SK-N-SH treated with all-trans-retinoic acid at 6 μM for 48 hours (cell line): ENCODE data around the gene PSMD10.

ENCODE experiments used
- ATAC-seq: fragments of 200-7000 bp; cut with Tn5 transposase; 3 replicates; pipeline ENCODE4 v1.9.1; 2020; ENCODE audit warnings: mild to moderate bottlenecking, moderate library complexity
- ARNTL ChIP-seq: fragments of 450-650 bp; formaldehyde crosslinking; IDR thresholded peaks from 2 replicates; pipeline ENCODE4 v1.5.0; 2020; ENCODE audit warnings: low read depth, mild to moderate bottlenecking, moderate library complexity, borderline replicate concordance
- BACH2 ChIP-seq: fragments of 250-450 bp; sonication (Bioruptor Pico); IDR thresholded peaks from 2 replicates; pipeline ENCODE4 v1.9.0; 2021; ENCODE audit warnings: mild to moderate bottlenecking, borderline replicate concordance
- CSDC2 ChIP-seq: fragments of 250-450 bp; sonication (Bioruptor Pico); IDR thresholded peaks from 2 replicates; pipeline ENCODE4 v1.5.0; 2020; ENCODE audit warnings: mild to moderate bottlenecking, moderate library complexity
- ESRRG ChIP-seq: fragments of 250-450 bp; sonication (Bioruptor Pico); IDR thresholded peaks from 2 replicates; pipeline ENCODE4 v1.6.1; 2021; ENCODE audit warnings: mild to moderate bottlenecking
- GLIS3 ChIP-seq: fragments of 250-450 bp; sonication (Bioruptor Pico); IDR thresholded peaks from 2 replicates; pipeline ENCODE4 v1.5.0; 2020; ENCODE audit warnings: mild to moderate bottlenecking, moderate library complexity
- ISL1 ChIP-seq: fragments of 250-450 bp; sonication (Bioruptor Pico); IDR thresholded peaks from 2 replicates; pipeline ENCODE4 v2.1.2; 2022; ENCODE audit warnings: mild to moderate bottlenecking, moderate library complexity
- OSR1 ChIP-seq: fragments of 250-450 bp; sonication (Bioruptor Pico); IDR thresholded peaks from 2 replicates; pipeline ENCODE4 v1.8.0; 2022; ENCODE audit warnings: moderate library complexity, mild to moderate bottlenecking, inconsistent platforms
- PPARA ChIP-seq: fragments of 250-450 bp; sonication (Bioruptor Pico); IDR thresholded peaks from 2 replicates; pipeline ENCODE4 v1.5.0; 2020; ENCODE audit warnings: mild to moderate bottlenecking, borderline replicate concordance
- RARB ChIP-seq: fragments of 250-450 bp; sonication (Bioruptor Pico); IDR thresholded peaks from 2 replicates; pipeline ENCODE4 v1.8.0; 2021; ENCODE audit warnings: mild to moderate bottlenecking, moderate library complexity
- SNAI2 ChIP-seq: fragments of 250-450 bp; sonication (Bioruptor Pico); IDR thresholded peaks from 2 replicates; pipeline ENCODE4 v1.5.0; 2020; ENCODE audit warnings: mild to moderate bottlenecking, moderate library complexity
- TCF4 ChIP-seq: fragments of 250-450 bp; sonication (Bioruptor Pico); IDR thresholded peaks from 2 replicates; pipeline ENCODE4 v1.8.0; 2021; ENCODE audit warnings: mild to moderate bottlenecking, moderate library complexity, borderline replicate concordance
- TOX ChIP-seq: fragments of 250-450 bp; sonication (Bioruptor Pico); IDR thresholded peaks from 2 replicates; pipeline ENCODE4 v1.8.0; 2021; ENCODE audit warnings: mild to moderate bottlenecking, moderate library complexity, borderline replicate concordance
- ZC3H10 ChIP-seq: fragments of 250-450 bp; sonication (Bioruptor Pico); IDR thresholded peaks from 2 replicates; pipeline ENCODE4 v1.5.1; 2021; ENCODE audit warnings: mild to moderate bottlenecking, moderate library complexity
- ZFP3 ChIP-seq: fragments of 250-450 bp; sonication (Bioruptor Pico); IDR thresholded peaks from 2 replicates; pipeline ENCODE4 v1.5.0; 2020; ENCODE audit warnings: mild to moderate bottlenecking, moderate library complexity
- ZFP30 ChIP-seq: fragments of 450-650 bp; formaldehyde crosslinking; IDR thresholded peaks from 2 replicates; pipeline ENCODE4 v1.5.0; 2022; ENCODE audit warnings: mild to moderate bottlenecking, moderate library complexity
- ZNF565 ChIP-seq: fragments of 450-650 bp; formaldehyde crosslinking; conservative IDR thresholded peaks from 2 replicates; pipeline ENCODE4 v1.5.0; 2020; ENCODE audit warnings: low read depth, mild to moderate bottlenecking, moderate library complexity
- ZNF70 ChIP-seq: fragments of 450-650 bp; formaldehyde crosslinking; IDR thresholded peaks from 2 replicates; pipeline ENCODE4 v1.5.0; 2020; ENCODE audit warnings: mild to moderate bottlenecking, moderate library complexity
- ZNF8 ChIP-seq: fragments of 450-650 bp; formaldehyde crosslinking; IDR thresholded peaks from 2 replicates; pipeline ENCODE4 v1.5.0; 2020; ENCODE audit warnings: mild to moderate bottlenecking, moderate library complexity
- TF ChIP-seq, protein P1 (sequence below): fragments of 250-450 bp; sonication (Bioruptor Pico); IDR thresholded peaks from 2 replicates; pipeline ENCODE4 v1.5.1; 2021; ENCODE audit warnings: mild to moderate bottlenecking, moderate library complexity
- TF ChIP-seq, protein P2 (sequence below): fragments of 250-450 bp; sonication (Bioruptor Pico); IDR thresholded peaks from 2 replicates; pipeline ENCODE4 v1.5.1; 2020; ENCODE audit warnings: low read depth, mild to moderate bottlenecking, moderate library complexity
- TF ChIP-seq, protein P3 (sequence below): fragments of 250-450 bp; sonication (Bioruptor Pico); IDR thresholded peaks from 2 replicates; pipeline ENCODE4 v1.8.0; 2021; ENCODE audit warnings: low read depth, mild to moderate bottlenecking, moderate library complexity, borderline replicate concordance
- TF ChIP-seq, protein P4 (sequence below): fragments of 250-450 bp; sonication (Bioruptor Pico); IDR thresholded peaks from 2 replicates; pipeline ENCODE4 v1.5.0; 2020; ENCODE audit warnings: mild to moderate bottlenecking, moderate library complexity

PSMD10 gene

DNA sequence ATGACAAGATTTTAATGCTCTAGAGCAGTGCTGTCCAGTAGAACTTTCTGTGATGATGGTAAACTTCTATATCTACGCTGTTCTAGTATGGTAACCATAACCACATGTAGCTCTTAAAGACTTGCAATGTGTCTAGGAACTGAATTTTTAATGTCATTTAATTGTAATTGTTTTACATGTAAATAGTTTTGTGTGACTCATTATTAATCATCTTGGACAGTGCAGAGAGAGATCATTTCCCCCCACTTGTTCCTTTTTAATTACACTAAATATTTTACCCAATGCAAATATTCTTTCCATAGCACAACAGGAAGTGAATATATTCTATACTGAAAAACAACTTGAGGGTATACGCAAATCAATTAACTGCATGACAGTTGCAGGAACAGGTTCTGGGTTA, 6.0 kb upstream of the PSMD10 start:
- no peak for ATAC-seq
- TF ChIP-seq BACH2 = no peak
- TF ChIP-seq, protein P1, sequence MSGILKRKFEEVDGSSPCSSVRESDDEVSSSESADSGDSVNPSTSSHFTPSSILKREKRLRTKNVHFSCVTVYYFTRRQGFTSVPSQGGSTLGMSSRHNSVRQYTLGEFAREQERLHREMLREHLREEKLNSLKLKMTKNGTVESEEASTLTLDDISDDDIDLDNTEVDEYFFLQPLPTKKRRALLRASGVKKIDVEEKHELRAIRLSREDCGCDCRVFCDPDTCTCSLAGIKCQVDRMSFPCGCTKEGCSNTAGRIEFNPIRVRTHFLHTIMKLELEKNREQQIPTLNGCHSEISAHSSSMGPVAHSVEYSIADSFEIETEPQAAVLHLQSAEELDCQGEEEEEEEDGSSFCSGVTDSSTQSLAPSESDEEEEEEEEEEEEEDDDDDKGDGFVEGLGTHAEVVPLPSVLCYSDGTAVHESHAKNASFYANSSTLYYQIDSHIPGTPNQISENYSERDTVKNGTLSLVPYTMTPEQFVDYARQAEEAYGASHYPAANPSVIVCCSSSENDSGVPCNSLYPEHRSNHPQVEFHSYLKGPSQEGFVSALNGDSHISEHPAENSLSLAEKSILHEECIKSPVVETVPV (CRISPR knock-in tag) = no peak
- TF ChIP-seq CSDC2 = no peak
- no peak for TF ChIP-seq OSR1
- no peak for TF ChIP-seq ZNF8 (CRISPR knock-in tag)
- TF ChIP-seq, protein P2, sequence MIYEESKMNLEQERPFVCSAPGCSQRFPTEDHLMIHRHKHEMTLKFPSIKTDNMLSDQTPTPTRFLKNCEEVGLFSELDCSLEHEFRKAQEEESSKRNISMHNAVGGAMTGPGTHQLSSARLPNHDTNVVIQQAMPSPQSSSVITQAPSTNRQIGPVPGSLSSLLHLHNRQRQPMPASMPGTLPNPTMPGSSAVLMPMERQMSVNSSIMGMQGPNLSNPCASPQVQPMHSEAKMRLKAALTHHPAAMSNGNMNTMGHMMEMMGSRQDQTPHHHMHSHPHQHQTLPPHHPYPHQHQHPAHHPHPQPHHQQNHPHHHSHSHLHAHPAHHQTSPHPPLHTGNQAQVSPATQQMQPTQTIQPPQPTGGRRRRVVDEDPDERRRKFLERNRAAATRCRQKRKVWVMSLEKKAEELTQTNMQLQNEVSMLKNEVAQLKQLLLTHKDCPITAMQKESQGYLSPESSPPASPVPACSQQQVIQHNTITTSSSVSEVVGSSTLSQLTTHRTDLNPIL (CRISPR knock-in tag) = no peak
- TF ChIP-seq, protein P3, sequence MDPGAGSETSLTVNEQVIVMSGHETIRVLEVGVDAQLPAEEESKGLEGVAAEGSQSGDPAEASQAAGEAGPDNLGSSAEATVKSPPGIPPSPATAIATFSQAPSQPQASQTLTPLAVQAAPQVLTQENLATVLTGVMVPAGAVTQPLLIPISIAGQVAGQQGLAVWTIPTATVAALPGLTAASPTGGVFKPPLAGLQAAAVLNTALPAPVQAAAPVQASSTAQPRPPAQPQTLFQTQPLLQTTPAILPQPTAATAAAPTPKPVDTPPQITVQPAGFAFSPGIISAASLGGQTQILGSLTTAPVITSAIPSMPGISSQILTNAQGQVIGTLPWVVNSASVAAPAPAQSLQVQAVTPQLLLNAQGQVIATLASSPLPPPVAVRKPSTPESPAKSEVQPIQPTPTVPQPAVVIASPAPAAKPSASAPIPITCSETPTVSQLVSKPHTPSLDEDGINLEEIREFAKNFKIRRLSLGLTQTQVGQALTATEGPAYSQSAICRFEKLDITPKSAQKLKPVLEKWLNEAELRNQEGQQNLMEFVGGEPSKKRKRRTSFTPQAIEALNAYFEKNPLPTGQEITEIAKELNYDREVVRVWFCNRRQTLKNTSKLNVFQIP (CRISPR knock-in tag) = no peak
- TF ChIP-seq TOX (CRISPR knock-in tag) = no peak
- no peak for TF ChIP-seq ESRRG (CRISPR knock-in tag)
- TF ChIP-seq ISL1 (CRISPR knock-in tag) = no peak
- no peak for TF ChIP-seq TCF4 (CRISPR knock-in tag)
- no peak for TF ChIP-seq PPARA
- TF ChIP-seq ZC3H10 (CRISPR knock-in tag) = no peak
- no peak for TF ChIP-seq RARB
- TF ChIP-seq ZFP30 (CRISPR knock-in tag) = no peak
- TF ChIP-seq ZNF565 (CRISPR knock-in tag) = no peak
- no peak for TF ChIP-seq GLIS3 (CRISPR knock-in tag)

DNA sequence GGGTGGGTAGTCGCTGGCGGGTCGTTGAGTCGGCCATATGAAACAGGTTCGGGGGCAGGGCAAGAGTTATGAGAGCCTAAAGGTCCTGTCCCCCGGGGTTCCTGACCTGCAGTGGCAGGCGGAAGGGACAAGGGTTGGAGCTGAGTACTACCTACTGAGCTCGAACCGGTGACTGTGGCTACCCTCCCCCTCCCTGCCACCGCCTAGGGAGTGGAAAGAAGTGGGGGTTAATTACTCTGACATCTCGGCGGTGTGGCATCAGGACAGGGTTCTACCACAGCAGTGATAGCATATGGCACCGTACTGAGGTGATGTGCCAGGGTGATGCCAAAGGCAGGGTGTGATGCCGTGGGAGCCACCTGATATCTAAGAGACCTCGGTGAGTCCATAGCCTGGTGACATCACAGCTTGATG, 543 bp upstream of the PSMD10 start:
- peak; percentile 33 for ATAC-seq
- TF ChIP-seq ZFP30 (CRISPR knock-in tag) (no peak), ZC3H10 (CRISPR knock-in tag) (no peak), GLIS3 (CRISPR knock-in tag) (no peak), PPARA (no peak), SNAI2 (CRISPR knock-in tag) (no peak), ISL1 (CRISPR knock-in tag) (no peak), TCF4 (CRISPR knock-in tag) (no peak), ESRRG (CRISPR knock-in tag) (no peak)
- TF ChIP-seq, protein P4, sequence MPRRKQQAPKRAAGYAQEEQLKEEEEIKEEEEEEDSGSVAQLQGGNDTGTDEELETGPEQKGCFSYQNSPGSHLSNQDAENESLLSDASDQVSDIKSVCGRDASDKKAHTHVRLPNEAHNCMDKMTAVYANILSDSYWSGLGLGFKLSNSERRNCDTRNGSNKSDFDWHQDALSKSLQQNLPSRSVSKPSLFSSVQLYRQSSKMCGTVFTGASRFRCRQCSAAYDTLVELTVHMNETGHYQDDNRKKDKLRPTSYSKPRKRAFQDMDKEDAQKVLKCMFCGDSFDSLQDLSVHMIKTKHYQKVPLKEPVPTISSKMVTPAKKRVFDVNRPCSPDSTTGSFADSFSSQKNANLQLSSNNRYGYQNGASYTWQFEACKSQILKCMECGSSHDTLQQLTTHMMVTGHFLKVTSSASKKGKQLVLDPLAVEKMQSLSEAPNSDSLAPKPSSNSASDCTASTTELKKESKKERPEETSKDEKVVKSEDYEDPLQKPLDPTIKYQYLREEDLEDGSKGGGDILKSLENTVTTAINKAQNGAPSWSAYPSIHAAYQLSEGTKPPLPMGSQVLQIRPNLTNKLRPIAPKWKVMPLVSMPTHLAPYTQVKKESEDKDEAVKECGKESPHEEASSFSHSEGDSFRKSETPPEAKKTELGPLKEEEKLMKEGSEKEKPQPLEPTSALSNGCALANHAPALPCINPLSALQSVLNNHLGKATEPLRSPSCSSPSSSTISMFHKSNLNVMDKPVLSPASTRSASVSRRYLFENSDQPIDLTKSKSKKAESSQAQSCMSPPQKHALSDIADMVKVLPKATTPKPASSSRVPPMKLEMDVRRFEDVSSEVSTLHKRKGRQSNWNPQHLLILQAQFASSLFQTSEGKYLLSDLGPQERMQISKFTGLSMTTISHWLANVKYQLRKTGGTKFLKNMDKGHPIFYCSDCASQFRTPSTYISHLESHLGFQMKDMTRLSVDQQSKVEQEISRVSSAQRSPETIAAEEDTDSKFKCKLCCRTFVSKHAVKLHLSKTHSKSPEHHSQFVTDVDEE (CRISPR knock-in tag) = no peak
- TF ChIP-seq, all 23 proteins: peak for 0

DNA sequence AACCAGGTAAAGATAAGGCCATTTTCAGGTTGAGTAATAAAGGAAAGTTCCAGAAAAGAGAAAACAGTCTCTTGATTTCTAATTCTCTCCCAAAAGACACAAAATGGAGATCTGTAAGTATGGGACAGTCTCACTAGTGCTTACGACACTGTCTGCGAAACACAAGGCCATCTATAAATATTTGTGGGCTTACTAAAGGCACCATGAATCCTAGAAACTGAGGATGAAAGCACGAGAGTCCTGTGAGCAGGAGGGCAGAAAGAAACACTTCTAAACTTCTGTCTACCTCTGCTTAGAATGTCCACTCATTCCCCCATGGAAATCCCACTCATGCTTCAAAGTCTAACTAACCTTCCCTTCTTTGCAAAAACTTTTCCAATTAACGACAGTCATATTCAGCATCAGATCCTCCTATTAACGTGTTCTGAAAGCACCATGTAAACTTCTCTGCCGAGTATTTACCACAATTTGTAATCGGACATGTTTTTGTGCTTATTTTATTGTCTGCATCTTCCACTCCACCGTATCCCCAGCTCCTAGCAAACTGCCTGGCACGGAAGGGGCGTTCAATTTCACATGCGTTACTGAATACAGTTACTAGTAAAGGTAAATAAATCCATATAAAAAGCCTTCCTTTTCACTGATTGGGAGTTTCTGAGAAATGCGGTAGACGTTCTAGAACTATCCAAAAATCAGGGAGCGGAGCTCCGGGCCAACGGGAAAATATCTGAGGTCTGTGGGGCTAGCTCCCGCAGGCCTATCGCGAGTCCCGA, 665 bp downstream of the PSMD10 start:
- TF ChIP-seq ZFP30 (CRISPR knock-in tag) (no peak), ESRRG (CRISPR knock-in tag) (no peak), TCF4 (CRISPR knock-in tag) (no peak), ZC3H10 (CRISPR knock-in tag) (no peak), ZNF8 (CRISPR knock-in tag) (no peak), ISL1 (CRISPR knock-in tag) (no peak), BACH2 (no peak), ZFP3 (CRISPR knock-in tag) (no peak), ZNF565 (CRISPR knock-in tag) (no peak), ZNF70 (CRISPR knock-in tag) (no peak), TOX (CRISPR knock-in tag) (no peak), RARB (no peak), ARNTL (CRISPR knock-in tag) (no peak), OSR1 (no peak)
- TF ChIP-seq, protein P3 (CRISPR knock-in tag) = no peak
- TF ChIP-seq, protein P1 (CRISPR knock-in tag) = no peak
- TF ChIP-seq, protein P2 (CRISPR knock-in tag) = no peak
- ATAC-seq = peak; percentile 5
